Fibroblast of skin of left quadriceps (primary cell): ENCODE results near the gene PFKFB1.

ENCODE experiments used
- DNase-seq, 2 experiments: peaks; one replicate each; pipeline ENCODE4 v3.0.0-alpha.2; 2013; ENCODE audit warnings: low read depth in 2 of 2

PFKFB1 gene

DNA sequence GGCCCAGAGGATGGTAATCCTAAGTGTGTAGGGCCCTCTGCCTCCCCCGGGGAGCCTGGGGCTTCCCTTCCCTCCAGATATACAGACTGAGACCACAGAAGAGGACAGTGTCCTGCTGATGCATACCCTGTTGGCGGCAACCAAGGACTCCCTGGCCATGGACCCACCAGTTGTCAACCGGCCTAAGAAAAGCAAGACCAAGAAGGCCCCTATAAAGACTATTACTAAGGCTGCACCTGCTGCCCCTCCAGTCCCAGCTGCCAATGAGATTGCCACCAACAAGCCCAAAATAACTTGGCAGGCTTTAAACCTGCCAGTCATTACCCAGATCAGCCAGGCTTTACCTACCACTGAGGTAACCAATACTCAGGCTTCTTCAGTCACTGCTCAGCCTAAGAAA, 71.4 kb downstream of the PFKFB1 start:
- DNase-seq = no peak

DNA sequence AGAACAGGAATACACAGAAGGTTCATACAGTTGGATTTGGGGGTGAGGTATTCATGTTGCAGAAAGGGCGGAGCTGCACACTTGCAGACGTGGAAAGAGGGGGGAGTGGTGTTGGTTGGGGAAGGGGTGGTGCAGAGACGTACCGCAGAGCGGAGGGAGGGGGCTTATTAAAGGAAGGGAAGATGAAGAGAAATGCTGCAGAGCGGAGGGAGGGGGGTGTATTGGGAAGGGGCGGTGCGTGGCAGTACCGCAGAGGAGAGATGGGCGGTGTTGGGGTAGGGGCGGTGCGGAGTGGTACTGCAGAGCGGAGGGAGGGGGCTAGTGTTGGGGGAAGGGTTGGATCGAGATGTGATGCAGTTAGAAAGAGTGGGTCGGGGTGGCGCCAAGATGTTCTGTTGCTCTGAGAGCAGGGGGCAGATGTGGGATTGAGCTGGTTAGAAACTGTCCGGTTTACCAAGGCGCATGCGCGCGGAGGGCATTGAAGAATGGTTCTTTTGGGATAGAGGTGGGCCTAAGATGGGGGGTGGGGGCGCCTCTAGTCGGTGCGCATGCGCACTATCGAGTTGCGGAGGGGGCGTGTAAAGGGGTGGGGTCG, 72.5 kb downstream of the PFKFB1 start:
- peak; percentile 71 to 75 for DNase-seq

DNA sequence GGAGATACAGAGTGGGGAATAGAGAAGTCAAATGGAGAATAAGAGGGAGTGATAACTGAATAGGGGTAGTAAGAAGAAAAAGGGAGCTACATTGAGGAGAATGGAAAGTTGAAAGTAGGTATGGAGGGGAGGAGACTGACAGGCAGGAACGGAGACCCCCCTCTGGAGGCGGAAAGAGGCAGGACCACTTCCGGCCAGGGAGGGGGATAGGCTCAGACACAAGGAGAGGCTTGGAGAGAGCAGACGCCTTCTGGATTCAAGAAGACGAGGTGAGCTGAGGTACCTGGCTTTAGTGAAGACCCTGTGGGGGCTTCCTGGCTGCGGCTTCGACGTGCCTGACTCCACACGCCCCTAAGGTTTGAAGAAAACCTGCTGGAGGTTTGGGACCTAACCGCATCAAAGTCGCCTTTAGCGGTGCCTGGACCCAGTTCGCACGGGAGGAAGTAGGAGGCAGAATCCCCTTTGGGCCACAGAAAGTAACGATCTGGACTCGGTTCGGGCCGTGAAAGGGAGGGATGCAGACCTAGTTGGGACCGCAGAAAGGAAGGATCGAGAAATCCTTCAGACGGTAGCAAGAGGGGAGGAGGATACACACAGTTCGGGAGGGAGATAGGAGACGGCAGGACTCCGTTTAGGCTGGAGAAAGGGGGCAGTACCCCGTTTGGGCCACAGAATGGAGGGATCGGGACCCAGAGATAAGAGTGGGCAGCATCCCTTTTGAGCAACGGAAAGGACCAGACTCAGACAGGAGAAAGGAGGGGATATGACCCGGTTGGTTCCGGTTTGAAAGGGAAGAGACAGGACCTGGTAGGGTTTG, 73.2 kb downstream of the PFKFB1 start, which contains the start of gene TRO:
Gene TRO, plus strand, starts transcription at position 215 of the 817 bp plus-strand sequence. CDS start 1,423 bp downstream, outside the sequence.
- DNase-seq = peak; percentile 2 to 8

DNA sequence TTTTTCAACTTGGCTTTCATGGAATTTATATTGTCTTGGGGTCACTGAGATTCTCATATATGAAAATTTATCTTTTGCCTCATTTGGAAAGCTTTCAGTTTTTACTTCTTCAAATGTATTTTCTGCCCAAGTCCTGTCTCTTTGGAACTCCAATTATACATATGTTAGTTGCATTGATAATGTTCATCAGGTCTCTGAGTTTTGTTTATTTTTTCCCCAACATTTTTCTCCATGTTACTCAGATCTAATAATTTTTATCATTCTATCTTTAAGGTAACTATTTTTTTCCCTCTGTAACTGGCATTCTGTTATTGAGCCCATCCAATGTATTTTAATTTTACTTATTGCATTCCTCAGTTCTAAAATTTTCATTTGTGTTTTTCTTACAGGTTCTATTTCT, 84.0 kb downstream of the PFKFB1 start:
- DNase-seq = no peak

DNA sequence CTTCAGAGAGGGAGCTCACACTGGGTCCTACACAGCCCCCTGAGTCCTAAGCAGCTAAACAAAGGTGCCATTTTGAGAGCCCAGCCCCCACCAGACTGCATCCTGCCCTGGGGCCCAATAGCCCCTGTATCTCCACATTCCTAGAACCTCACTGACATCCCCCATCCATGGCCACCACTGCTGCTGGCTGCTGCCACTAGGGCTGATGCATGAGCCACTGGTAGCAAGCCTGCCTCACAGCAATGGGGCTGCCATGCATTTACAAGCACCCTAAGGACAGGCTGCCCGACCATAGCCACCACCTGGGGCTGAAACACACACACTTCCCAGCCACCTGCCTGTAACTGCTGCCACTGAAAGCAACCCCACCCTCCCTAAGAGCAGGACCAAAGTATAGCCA, 99.8 kb downstream of the PFKFB1 start:
- DNase-seq = no peak

DNA sequence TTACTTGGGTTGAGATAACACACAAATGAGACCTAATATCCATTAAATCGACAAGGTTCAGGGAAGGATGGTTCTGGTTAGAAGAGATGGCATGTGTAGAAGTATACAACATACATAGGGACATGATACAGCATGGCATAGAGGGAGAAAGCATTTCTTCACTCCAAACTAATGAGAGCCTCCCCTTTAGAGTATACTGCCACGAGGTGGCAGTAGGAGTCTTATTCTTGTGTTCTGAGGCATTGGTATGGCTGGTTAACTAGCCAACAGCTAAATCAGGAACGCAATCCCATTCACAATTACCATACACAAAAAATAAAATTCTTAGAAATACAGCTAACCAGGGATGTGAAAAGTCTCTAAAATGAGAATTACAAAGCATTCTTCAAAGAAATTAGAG, 102.4 kb downstream of the PFKFB1 start:
- peak; percentile 6 to 7 for DNase-seq

DNA sequence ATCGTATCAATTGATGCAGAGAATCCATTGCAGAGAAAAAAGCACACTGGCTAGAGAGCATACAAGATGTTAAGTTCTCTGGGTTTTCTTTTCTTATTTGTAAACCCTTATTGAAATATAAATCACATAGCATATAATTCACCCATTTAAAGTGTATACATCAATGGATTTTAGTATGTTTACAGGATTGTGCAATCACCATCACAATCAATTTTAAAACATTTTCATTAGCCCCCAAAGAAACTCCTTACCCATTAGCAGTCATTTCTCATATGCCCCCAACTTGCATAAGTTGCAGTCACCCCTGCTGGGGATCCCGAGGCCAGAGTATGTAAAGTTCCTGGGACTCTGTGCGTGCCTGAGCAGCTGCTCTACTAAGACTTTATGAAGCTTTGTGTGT, 108.2 kb downstream of the PFKFB1 start:
- no peak for DNase-seq
